Astrocyte of the spinal cord (primary cell): Measurements from ENCODE around the gene PREX1.
"Not testable (repeated sequence)": the region's sequence is repeated elsewhere in the genome, so short reads cannot be mapped to it uniquely, and the experiment has no call there.

Source experiments
- DNase-seq: peaks from one replicate; pipeline ENCODE4 v3.0.0; 2011; ENCODE audit warnings: low read depth, low spot score
- H3K4me3 ChIP-seq: 2 replicates; pipeline ENCODE4 v1.5.1; 2011; ENCODE audit warnings: low read depth, mild to moderate bottlenecking, low read length, moderate library complexity
- in situ Hi-C: cut with HindIII; loops from 2 replicates; pipeline ENCODE4 v1.10.0; 2017; ENCODE audit warnings: low sequenced_read_pairs
- TF ChIP-seq, protein P1 (sequence below): IDR thresholded peaks from 2 replicates; pipeline ENCODE4 v1.5.1; 2012; ENCODE audit warnings: low read depth, mild to moderate bottlenecking, low read length, inconsistent platforms

Gene PREX1

DNA sequence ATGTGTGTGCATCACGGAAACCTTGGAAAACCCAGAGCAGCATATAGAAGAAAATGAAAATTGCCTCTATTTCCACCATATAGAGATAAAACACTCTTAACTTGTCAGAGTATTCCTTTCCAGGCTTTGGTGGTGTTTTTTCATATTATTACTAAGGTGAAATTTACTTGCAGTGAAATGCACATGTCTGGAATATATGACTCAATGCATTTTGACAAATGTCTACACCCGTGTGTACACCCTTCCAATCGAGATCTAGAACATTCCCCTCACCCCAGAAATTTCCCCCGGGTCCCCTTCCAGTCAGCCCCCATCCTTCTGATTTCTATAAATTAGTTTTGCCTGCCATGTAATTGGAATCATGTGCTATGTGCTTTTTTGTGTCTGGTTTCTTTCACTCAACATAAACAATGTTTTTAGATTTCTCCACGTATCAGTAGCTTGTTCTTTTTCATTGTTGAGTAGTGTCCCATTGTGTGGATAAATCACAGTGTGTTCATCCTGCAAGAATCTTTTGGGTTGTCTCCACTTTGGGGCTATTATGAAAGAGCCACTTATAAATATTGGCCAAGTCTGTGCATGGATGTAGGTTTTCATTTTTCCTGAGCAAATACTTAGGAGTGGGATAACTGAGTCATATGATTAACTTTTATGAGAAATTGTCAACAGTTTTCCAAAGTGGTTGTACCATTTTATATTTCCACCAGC is 19.9 kb upstream of the PREX1 start:
- DNase-seq, result no peak
- in situ Hi-C loops, result no loop called here

DNA sequence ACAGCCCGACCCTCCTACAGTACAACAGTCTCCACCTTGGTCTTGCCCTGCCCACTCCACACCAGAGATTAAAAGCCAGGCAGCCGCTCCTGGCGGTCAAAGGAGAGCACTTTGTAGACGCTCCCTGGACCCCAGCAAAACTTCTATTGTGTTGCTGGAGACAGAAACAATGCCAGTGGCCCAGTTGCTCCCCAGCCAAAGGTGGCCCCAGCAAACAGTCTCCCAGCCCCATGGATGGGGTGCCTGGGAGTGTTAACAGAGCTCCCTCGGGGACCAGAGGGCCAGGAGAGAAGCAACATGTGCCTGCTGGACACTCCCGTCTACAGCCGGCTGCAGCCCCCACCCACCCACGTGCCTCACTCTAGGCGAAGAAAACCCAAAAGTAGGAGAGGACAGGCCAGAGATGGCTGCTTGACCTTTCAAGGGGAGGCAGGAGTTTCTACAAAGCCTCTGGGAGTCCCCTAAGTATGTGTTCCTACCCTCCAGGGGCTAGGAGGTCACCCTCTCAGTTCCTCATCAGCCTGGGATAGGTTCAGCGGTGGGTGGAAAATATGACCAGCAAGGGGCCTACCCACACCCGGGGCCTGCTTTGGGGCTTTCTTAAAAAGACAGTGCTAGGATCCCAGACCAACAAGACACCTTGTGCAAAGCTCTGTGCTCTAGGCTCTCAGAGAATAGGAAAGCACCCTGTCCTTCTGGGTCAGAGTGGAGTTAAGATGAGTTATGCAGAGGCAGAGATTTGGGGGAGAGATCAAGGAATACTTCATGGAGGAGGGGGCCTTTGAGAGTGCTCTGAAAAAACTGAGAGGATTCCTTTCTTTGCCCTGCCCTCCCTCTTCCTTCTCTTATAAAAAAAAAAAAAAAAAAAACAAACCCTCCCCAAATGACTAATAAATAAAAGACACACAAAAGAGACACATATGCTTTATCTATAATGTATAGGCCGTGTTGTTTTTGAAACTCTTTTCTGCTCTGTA is 19.0 kb upstream of the PREX1 start:
- DNase-seq, result no peak
- TF ChIP-seq, protein P1, sequence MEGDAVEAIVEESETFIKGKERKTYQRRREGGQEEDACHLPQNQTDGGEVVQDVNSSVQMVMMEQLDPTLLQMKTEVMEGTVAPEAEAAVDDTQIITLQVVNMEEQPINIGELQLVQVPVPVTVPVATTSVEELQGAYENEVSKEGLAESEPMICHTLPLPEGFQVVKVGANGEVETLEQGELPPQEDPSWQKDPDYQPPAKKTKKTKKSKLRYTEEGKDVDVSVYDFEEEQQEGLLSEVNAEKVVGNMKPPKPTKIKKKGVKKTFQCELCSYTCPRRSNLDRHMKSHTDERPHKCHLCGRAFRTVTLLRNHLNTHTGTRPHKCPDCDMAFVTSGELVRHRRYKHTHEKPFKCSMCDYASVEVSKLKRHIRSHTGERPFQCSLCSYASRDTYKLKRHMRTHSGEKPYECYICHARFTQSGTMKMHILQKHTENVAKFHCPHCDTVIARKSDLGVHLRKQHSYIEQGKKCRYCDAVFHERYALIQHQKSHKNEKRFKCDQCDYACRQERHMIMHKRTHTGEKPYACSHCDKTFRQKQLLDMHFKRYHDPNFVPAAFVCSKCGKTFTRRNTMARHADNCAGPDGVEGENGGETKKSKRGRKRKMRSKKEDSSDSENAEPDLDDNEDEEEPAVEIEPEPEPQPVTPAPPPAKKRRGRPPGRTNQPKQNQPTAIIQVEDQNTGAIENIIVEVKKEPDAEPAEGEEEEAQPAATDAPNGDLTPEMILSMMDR, result no peak
- no peak overlapping the region for H3K4me3 ChIP-seq
- in situ Hi-C loops, result no loop called here

More for the DNA sequence above, 19.9 kb upstream of the PREX1 start:
- no peak overlapping the region for H3K4me3 ChIP-seq
- TF ChIP-seq, protein P1, result no peak

DNA sequence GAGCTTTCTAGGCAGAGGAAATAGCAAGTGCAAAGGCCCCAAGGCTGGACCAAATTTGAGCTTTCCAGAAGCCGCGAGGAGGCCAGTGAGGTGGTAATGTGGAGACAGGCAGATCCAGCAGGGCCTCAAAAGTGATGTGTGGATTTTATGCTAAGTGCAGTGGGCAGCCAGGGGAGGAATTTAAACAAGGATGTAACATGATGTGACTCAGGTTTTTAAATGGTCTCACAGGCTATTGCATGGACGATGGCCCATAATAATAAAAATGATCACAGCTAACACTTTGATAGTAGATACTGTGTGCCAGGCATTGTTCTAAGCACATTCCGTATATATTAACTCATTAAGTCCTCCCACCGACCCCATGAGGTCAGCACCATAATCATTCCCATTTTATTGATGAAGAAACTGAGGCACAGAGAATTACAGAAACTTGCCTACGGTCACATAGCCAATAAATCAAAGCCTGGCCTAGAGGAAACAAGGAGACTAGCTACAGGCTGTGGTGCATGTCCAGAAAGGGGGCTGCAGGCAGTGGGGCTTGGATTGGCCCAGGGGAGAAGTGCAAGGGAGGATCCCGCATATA is 18.0 kb upstream of the PREX1 start:
- in situ Hi-C loops, result no loop called here
- peak; percentile 47 for DNase-seq
- H3K4me3 ChIP-seq, result no peak overlapping the region
- TF ChIP-seq, protein P1, result no peak

DNA sequence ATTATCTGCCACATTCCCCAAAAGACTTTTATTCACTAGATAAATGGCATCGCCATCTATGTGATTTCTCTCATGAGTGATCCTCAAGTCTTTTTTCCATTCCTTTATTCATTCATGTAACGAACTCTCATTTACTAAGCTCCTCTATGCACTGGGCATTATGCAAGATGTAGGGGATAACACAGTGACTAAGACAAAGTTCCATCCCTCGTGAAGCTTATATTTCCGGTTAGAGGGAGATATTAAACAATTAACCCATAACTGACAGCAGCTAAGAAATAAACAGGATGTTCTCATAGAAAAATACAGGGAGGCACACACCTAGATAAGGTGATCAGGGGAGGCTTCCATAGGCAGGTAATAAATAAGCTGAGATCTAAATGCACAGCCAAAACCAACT is 17.2 kb upstream of the PREX1 start:
- TF ChIP-seq, protein P1, result no peak
- no peak overlapping the region for H3K4me3 ChIP-seq
- no peak for DNase-seq
- in situ Hi-C loops, result no loop called here

DNA sequence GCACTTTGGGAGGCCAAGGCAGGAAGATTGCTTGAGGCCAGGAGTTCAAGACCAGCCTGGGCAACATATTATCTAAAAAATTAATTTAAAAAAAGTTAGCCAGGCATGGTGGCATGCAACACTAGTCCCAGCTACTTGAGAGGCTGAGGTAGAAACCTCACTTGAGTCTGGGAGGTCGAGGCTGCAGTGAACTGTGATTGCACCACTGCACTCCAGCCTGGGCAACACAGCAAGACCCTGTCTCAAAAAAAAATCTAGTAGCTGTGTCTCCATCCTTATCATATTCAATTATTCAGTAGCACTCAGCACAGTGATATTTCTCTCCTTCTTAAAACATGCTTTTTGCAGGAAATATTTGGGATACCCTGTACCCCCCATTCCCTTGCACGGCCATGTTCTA is 16.1 kb upstream of the PREX1 start:
- in situ Hi-C loops, H3K4me3 ChIP-seq, DNase-seq: not testable (repeated sequence)

DNA sequence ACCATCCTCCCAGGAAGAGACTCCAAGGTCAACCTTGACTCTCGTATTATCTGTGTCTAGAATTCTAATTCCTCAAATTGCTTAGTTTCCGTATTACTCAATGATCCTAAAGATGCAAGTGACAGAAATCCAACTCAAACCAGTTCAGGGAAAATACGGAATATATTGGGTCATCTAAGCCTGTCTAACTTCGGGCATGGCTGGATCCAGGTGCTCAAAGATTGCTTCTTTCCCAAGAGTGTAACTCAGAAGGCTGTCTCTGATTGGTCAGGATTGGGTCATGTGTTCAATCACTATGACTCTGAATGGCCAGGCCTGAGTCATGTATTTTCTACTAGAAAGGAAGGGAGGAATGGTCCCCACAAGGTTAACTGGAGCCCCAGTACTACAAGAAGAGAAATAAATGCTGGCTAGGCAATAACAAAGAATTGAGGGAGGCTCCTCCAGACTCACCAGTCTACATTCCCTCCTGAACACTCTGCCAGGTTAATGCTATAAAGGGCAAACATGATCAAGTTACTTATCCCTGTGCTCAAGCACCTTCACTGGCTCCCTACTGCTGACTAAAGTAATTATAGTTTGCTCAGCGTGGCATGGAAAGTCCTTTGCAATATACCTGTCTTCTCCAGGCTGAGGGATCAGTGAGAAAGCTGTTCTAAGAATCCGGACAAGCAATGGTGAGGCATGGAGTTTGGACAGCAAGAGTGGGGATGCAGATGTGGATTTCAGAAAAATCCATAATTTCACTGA is 15.4 kb upstream of the PREX1 start:
- no peak overlapping the region for H3K4me3 ChIP-seq
- DNase-seq, result no peak
- in situ Hi-C loops, result no loop called here
- TF ChIP-seq, protein P1, result no peak
